Coronary artery (tissue), 2 donors: Measurements from ENCODE around the gene FAM133A.

ENCODE experiments used
- DNase-seq: peaks from one replicate; pipeline ENCODE4 v3.0.0-alpha.2; 2017; ENCODE audit warnings: low spot score
- H3K27ac ChIP-seq, 2 donors: fragments of 200-600 bp; sonication (generic); one replicate each; pipeline ENCODE4 v1.5.1; 2016 to 2019
- H3K4me3 ChIP-seq: fragments of 200-600 bp; sonication (generic); 2 replicates; pipeline ENCODE4 v1.5.1; 2016; ENCODE audit warnings: mild to moderate bottlenecking, moderate library complexity
- CTCF ChIP-seq: fragments of 200-600 bp; sonication (generic); IDR thresholded peaks from one replicate; pipeline ENCODE4 v1.5.1; 2019; ENCODE audit warnings: antibody characterized with exemption

FAM133A gene

GRCh38 chrX:93673869-93674271 lies at the start of gene FAM133A:
TSS of gene FAM133A (plus strand) at chrX:93674206. CDS start at chrX:93709420, 35,214 bp downstream.
- peak within 1 kb of the TSS; percentile 73 to 87 for H3K27ac ChIP-seq
- peak within 1 kb of the TSS; percentile 71 for H3K4me3 ChIP-seq
- TF ChIP-seq CTCF, result no peak
- DNase-seq, result no peak

GRCh38 chrX:93637591-93637990 lies 36.4 kb upstream of the FAM133A start:
- no peak for DNase-seq
- H3K4me3 ChIP-seq, result no peak overlapping the region
- H3K27ac ChIP-seq, result no peak overlapping the region
- no peak for TF ChIP-seq CTCF

- no peak for DNase-seq
- no peak for TF ChIP-seq CTCF
- Histone ChIP-seq H3K4me3 (no peak overlapping the region), H3K27ac (no peak overlapping the region)
Measured at GRCh38 chrX:93649381-93649780, 24.6 kb upstream of the FAM133A start.

GRCh38 chrX:93660575-93660974 lies 13.4 kb upstream of the FAM133A start:
- Histone ChIP-seq H3K4me3 (no peak overlapping the region), H3K27ac (no peak overlapping the region)
- DNase-seq, result no peak
- TF ChIP-seq CTCF, result no peak

GRCh38 chrX:93673056-93673868 lies 744 bp upstream of the FAM133A start, which contains the start of gene NAP1L3:
TSS of gene NAP1L3 (minus strand) at chrX:93673578. CDS start at chrX:93673304, 274 bp downstream.
- Histone ChIP-seq H3K27ac (peak within 1 kb of the TSS; percentile 73 to 87), H3K4me3 (peak within 1 kb of the TSS; percentile 71)
- no peak for TF ChIP-seq CTCF
- peak; percentile 78 for DNase-seq

GRCh38 chrX:93695981-93696380 lies 22.0 kb downstream of the FAM133A start:
- DNase-seq, result no peak
- no peak overlapping the region for H3K27ac ChIP-seq
- TF ChIP-seq CTCF, result no peak
- H3K4me3 ChIP-seq, result no peak overlapping the region

- DNase-seq, result no peak
- H3K4me3 ChIP-seq, result no peak overlapping the region
- TF ChIP-seq CTCF, result no peak
- H3K27ac ChIP-seq, result no peak overlapping the region
Measured at GRCh38 chrX:93703701-93704100, 29.7 kb downstream of the FAM133A start.
